Activated CD8-positive, alpha-beta memory T cell treated with anti-CD3 and anti-CD28 coated beads, Interleukin-2, amount 50 U/mL, for 24 hours (primary cell): ENCODE measurements around the gene PHACTR4.
"Not testable (repeated sequence)": the region's sequence is repeated elsewhere in the genome, so short reads cannot be mapped to it uniquely, and the experiment has no call there.

Source experiments
- DNase-seq: peaks from one replicate; pipeline ENCODE4 v3.0.0-alpha.2; 2020; ENCODE audit errors: extremely low read depth

PHACTR4 gene

GRCh38 chr1:28369371-28370238 is at the start of gene PHACTR4:
TSS of gene PHACTR4 (plus strand) at chr1:28369740. CDS start at chr1:28407448, 37,708 bp downstream.
- peak; percentile 57 for DNase-seq

- no peak for DNase-seq
Observed at GRCh38 chr1:28322194-28322593, 47.3 kb upstream of the PHACTR4 start.

GRCh38 chr1:28323720-28324119 is 45.8 kb upstream of the PHACTR4 start:
- DNase-seq, result no peak

- DNase-seq, result no peak
Observed at GRCh38 chr1:28326515-28326914, 43.0 kb upstream of the PHACTR4 start.

- no peak for DNase-seq
Observed at GRCh38 chr1:28326984-28327383, 42.6 kb upstream of the PHACTR4 start.

- not testable (repeated sequence) for DNase-seq
Observed at GRCh38 chr1:28327431-28327830, 42.1 kb upstream of the PHACTR4 start.

GRCh38 chr1:28328228-28328648 is 41.3 kb upstream of the PHACTR4 start:
- DNase-seq, result no peak

GRCh38 chr1:28329395-28330153 is 40.0 kb upstream of the PHACTR4 start:
- no peak for DNase-seq

- DNase-seq, result no peak
Observed at GRCh38 chr1:28338897-28339296, 30.6 kb upstream of the PHACTR4 start.

GRCh38 chr1:28339551-28339950 is 30.0 kb upstream of the PHACTR4 start:
- no peak for DNase-seq

GRCh38 chr1:28340221-28340974 is 29.1 kb upstream of the PHACTR4 start:
- no peak for DNase-seq

GRCh38 chr1:28341591-28341990 is 27.9 kb upstream of the PHACTR4 start:
- no peak for DNase-seq

- no peak for DNase-seq
Observed at GRCh38 chr1:28343405-28343804, 26.1 kb upstream of the PHACTR4 start.

GRCh38 chr1:28353248-28353810 is 16.2 kb upstream of the PHACTR4 start:
- DNase-seq, result not testable (repeated sequence)

- DNase-seq, result no peak
Observed at GRCh38 chr1:28354121-28354520, 15.4 kb upstream of the PHACTR4 start.

- no peak for DNase-seq
Observed at GRCh38 chr1:28358716-28359115, 10.8 kb upstream of the PHACTR4 start.

- DNase-seq, result peak; percentile 44
Observed at GRCh38 chr1:28359592-28360239, 9.8 kb upstream of the PHACTR4 start.

- DNase-seq, result no peak
Observed at GRCh38 chr1:28364888-28365287, 4.7 kb upstream of the PHACTR4 start.

- DNase-seq, result no peak
Observed at GRCh38 chr1:28365864-28366263, 3.7 kb upstream of the PHACTR4 start.

- not testable (repeated sequence) for DNase-seq
Observed at GRCh38 chr1:28368608-28369007, 932 bp upstream of the PHACTR4 start.
